ENCODE data around the gene CST2.

DNA sequence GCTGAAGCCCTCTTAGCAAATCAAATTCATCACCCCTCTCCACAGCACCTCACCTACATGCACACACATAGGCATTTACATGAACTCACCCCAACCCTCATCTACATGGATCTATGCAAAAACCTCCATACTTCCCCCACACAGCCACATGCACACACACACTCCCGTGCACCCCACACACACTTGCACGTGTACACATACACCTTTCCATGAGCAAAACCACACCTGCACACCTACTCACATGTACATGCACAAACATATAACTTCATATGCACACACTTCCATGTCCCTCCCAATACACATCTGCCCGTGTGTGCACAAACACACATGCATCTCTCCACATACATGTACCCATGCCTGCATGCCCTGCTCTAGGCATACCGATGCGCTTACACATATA is 29.7 kb upstream of the CST2 start:
- TF ChIP-seq, protein P1, sequence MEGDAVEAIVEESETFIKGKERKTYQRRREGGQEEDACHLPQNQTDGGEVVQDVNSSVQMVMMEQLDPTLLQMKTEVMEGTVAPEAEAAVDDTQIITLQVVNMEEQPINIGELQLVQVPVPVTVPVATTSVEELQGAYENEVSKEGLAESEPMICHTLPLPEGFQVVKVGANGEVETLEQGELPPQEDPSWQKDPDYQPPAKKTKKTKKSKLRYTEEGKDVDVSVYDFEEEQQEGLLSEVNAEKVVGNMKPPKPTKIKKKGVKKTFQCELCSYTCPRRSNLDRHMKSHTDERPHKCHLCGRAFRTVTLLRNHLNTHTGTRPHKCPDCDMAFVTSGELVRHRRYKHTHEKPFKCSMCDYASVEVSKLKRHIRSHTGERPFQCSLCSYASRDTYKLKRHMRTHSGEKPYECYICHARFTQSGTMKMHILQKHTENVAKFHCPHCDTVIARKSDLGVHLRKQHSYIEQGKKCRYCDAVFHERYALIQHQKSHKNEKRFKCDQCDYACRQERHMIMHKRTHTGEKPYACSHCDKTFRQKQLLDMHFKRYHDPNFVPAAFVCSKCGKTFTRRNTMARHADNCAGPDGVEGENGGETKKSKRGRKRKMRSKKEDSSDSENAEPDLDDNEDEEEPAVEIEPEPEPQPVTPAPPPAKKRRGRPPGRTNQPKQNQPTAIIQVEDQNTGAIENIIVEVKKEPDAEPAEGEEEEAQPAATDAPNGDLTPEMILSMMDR (IDR thresholded peaks at IDR 0.05; ENCODE audit: insufficient read depth, low read length, poor library complexity, severe bottlenecking), result no peak
- no peak for TF ChIP-seq EZH2phosphoT487 (conservative IDR thresholded peaks at IDR 0.05; ENCODE audit: low read length)

All from SU-DHL-6 (cell line).